Measurements from ENCODE around the gene ACOXL. TPM values are rescaled to one million over a fixed set of nuclear protein-coding genes. Genes with fewer than 3 reads are reported as not detected.

Gene ACOXL
- total and polyA plus RNA-seq, 9 donors: 0.17 to 0.31 (median 0.23) TPM; not detected in 4

DNA sequence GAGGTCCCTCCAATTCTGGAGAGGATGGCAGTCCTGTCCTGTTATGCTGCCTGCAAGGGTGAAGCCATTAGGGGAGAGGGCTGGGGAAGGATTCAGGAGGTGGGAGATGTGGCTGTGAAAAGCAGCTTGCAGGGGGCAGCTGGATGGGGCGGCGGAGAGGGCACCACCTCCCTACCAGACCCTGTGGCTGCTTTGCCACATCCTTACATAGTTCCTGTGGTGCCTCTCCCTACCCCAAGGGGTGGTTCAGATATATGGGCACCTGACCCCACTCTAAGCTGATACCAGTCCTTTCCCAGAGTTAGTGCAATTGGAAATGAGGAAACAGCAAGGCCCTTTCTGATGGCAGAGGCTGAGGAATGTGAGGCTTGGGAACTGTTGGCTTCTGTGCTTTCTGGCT lies 6.1 kb upstream of the ACOXL start:
- no peak overlapping the region for H3K4me3 ChIP-seq
- H3K27ac ChIP-seq: no peak overlapping the region
- no peak for DNase-seq
- 93 to 97% (median 96%) methylated on average over 2 of the region's 2 CpGs for whole genome bisulfite sequencing, 3 donors
- no peaks in the 10 kb centered on the region for H3K4me1 ChIP-seq (ENCODE audit: insufficient read depth)
- H3K9me3 ChIP-seq: peaks cover 0 to 2% of the 10 kb centered on the region in 2 donors
- no peaks in the 10 kb centered on the region for H3K36me3 ChIP-seq
- no peaks in the 10 kb centered on the region for H3K27me3 ChIP-seq
- intact Hi-C loops (cut with DNase I): no loop called here
- TF ChIP-seq POLR2A (IDR thresholded peaks at IDR 0.05) (no peak), EP300 (IDR thresholded peaks at IDR 0.05) (no peak)
- TF ChIP-seq, protein P1, sequence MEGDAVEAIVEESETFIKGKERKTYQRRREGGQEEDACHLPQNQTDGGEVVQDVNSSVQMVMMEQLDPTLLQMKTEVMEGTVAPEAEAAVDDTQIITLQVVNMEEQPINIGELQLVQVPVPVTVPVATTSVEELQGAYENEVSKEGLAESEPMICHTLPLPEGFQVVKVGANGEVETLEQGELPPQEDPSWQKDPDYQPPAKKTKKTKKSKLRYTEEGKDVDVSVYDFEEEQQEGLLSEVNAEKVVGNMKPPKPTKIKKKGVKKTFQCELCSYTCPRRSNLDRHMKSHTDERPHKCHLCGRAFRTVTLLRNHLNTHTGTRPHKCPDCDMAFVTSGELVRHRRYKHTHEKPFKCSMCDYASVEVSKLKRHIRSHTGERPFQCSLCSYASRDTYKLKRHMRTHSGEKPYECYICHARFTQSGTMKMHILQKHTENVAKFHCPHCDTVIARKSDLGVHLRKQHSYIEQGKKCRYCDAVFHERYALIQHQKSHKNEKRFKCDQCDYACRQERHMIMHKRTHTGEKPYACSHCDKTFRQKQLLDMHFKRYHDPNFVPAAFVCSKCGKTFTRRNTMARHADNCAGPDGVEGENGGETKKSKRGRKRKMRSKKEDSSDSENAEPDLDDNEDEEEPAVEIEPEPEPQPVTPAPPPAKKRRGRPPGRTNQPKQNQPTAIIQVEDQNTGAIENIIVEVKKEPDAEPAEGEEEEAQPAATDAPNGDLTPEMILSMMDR (IDR thresholded peaks at IDR 0.05): no peak

DNA sequence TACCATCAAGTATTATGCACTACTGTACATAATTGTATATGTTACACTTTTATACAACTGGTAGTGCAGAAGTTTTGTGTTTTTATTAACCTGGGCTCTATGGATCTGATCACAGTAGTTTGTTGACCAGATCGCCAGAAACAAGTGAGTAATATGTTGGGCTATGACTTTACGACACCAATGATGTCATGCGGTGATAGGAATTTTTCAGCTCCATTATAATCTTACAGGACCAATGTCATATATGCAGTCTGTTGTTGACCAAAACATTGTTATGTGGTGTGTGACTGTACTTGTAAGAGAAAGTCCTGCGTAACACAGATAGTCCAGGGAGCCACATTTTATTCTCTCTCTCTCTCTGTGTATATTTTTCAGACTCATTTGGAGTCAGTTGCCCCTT lies 4.5 kb upstream of the ACOXL start:
- H3K27me3 ChIP-seq: no peaks in the 10 kb centered on the region
- H3K4me1 ChIP-seq (ENCODE audit: insufficient read depth): peaks cover 3% of the 10 kb centered on the region
- no peak overlapping the region for H3K4me3 ChIP-seq
- intact Hi-C loops (cut with DNase I): no loop called here
- H3K27ac ChIP-seq: no peak overlapping the region
- 91 to 95% (median 93%) methylated on average over 4 of the region's 4 CpGs for WGBS, 3 donors
- peaks cover 0 to 6% of the 10 kb centered on the region in 2 donors for H3K9me3 ChIP-seq
- no peaks in the 10 kb centered on the region for H3K36me3 ChIP-seq
- no peak for TF ChIP-seq POLR2A (IDR thresholded peaks at IDR 0.05)
- TF ChIP-seq, protein P1 (IDR thresholded peaks at IDR 0.05): no peak
- no peak for TF ChIP-seq EP300 (IDR thresholded peaks at IDR 0.05)
- no peak for DNase-seq

DNA sequence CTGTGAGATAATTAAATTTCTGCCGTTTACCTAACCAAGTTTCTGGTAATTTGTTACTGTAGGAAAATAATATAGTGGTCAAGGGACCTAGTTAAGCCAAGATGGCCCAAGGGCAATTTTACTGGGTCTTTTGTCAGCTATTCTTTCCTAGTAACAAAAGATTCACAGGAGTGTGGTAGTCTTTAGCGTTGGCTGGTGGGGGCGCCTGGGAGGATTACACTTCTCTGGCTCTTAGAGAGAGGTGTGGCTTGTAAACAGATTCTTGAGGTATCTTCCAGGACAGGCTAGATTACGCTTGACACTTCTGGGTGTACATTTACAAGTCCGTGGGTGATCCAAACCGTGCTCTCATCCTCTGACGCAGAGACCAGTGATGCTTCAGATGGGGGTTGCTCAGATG lies 3.3 kb upstream of the ACOXL start:
- intact Hi-C loops (cut with DNase I): no loop called here

DNA sequence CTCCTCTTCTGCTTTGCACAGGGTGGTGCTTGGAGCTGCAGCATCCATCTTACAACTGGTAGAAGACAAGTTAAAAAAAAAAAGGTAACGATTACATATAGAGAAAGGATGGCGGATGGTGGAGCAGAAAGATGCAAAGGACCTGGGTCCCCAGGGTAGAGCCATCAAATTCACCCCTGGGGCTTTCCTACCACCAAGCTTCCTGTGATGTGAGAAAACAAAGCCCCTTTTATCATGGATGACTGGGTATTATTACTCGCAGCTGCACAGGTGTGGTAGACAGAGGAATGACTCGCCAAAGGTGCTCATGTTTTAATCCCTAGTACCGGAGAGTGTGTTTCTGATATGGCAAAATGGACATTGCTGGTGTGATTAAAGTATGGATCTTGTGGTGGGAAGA lies 1.3 kb upstream of the ACOXL start:
- intact Hi-C loops (cut with DNase I): no loop called here
- Histone ChIP-seq H3K27ac (no peak overlapping the region), H3K9me3 (peaks cover 0 to 6% of the 10 kb centered on the region in 2 donors), H3K36me3 (no peaks in the 10 kb centered on the region), H3K27me3 (no peaks in the 10 kb centered on the region), H3K4me3 (no peak overlapping the region), H3K4me1 (ENCODE audit: insufficient read depth) (peaks cover 3% of the 10 kb centered on the region)
- TF ChIP-seq POLR2A (IDR thresholded peaks at IDR 0.05): no peak
- TF ChIP-seq, protein P1 (IDR thresholded peaks at IDR 0.05): no peak
- no peak for TF ChIP-seq EP300 (IDR thresholded peaks at IDR 0.05)
- 93 to 96% (median 94%) methylated on average over 5 of the region's 5 CpGs for WGBS, 3 donors
- no peak for DNase-seq

More for the DNA sequence above, 3.3 kb upstream of the ACOXL start:
- H3K36me3 ChIP-seq: no peaks in the 10 kb centered on the region
- H3K4me3 ChIP-seq: no peak overlapping the region
- WGBS, 3 donors: 74 to 77% (median 74%) methylated on average over 7 of the region's 7 CpGs
- H3K27me3 ChIP-seq: no peaks in the 10 kb centered on the region
- peaks cover 3% of the 10 kb centered on the region for H3K4me1 ChIP-seq (ENCODE audit: insufficient read depth)
- no peak overlapping the region for H3K27ac ChIP-seq
- peaks cover 0 to 6% of the 10 kb centered on the region in 2 donors for H3K9me3 ChIP-seq
- DNase-seq: no peak
- no peak for TF ChIP-seq EP300 (IDR thresholded peaks at IDR 0.05)
- TF ChIP-seq POLR2A (IDR thresholded peaks at IDR 0.05): no peak
- TF ChIP-seq, protein P1 (IDR thresholded peaks at IDR 0.05): no peak

All from ovary (tissue), 9 donors.